Occipital lobe (tissue), 2 donors: ENCODE data around the gene AKAP3. TPM values are rescaled to one million over a fixed set of nuclear protein-coding genes. Genes with fewer than 3 reads are reported as not detected.

ENCODE experiments used
- DNase-seq: peaks from one replicate; lab custom pipeline; 2025; lab: John Stamatoyannopoulos, UW
- total RNA-seq: library from RNA; depleted of rRNA; stranded (reverse); fragments of >200 nt; gene quantifications from one replicate; pipeline ENCODE4 v1.2.3, GENCODE V29; 2014

Gene AKAP3
- total RNA-seq = 2.7 TPM

GRCh38 chr12:4648501-4649357, at the start of gene AKAP3, which contains the start of gene NDUFA9:
TSS of gene AKAP3 (minus strand) at chr12:4649051. CDS start at chr12:4638196, 10,855 bp downstream.
TSS of gene NDUFA9 (plus strand) at chr12:4649114. CDS start at chr12:4649127, 13 bp downstream.
- DNase-seq = peak; percentile 76

DNA sequence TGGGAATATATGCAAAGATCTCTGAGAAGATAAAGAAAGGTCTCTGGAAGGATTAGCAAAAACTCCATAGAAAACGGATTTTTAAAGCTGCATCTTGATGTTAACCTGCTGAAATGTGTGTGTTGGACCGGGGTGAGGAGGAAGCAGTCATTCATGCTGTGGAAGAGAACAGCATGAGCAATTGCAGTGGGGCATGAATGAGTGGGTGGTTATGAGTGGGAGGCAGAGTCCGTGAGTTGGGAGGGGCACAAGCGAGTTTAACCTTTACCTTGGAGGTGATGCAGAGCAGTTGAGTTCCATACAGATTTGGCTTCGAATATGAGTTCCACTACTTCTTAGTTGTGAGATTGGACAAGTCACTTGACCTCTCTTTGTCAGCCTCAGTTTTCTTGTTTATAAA, 41.9 kb upstream of the AKAP3 start:
- no peak for DNase-seq

GRCh38 chr12:4685317-4685716, 36.5 kb upstream of the AKAP3 start:
- no peak for DNase-seq

DNA sequence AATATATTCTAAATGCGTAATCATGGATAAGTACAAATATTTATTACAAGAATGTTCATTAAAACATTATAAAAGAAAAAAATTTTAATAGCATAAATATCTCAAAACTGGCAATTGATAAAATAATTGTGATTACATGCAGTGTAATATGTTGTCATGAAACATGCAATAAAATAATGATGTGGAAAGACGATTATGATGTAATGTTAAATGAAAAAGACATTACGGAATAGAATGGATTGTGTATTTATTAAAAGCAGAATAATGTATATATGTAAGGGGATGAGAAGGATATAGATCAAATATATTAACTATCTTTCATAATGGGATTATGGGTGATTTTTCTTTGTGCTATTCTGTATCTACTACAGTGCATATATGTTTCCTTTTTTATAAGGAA, 32.9 kb upstream of the AKAP3 start:
- DNase-seq = no peak

DNA sequence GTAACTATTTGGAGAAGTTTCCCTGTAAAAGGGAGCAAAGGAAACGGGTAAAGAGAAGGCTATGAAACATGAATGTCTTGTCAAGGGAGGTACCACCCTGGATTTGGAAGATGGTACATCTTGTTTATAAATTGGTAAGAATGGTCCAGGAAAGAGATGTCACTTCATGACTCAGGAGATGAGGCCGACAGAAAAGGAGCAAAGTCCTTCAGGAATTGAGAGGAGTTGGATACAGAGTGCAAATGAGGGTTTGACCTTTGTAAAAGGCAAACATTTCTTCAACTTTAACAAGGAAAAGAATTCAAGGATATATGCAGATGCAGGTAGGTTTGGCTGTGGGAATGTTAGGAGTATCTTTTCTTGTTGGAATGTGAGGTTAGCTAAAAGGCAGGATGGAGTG, 30.9 kb upstream of the AKAP3 start:
- DNase-seq = no peak

- DNase-seq = no peak
Measured at GRCh38 chr12:4665236-4665635, 16.4 kb upstream of the AKAP3 start.

DNA sequence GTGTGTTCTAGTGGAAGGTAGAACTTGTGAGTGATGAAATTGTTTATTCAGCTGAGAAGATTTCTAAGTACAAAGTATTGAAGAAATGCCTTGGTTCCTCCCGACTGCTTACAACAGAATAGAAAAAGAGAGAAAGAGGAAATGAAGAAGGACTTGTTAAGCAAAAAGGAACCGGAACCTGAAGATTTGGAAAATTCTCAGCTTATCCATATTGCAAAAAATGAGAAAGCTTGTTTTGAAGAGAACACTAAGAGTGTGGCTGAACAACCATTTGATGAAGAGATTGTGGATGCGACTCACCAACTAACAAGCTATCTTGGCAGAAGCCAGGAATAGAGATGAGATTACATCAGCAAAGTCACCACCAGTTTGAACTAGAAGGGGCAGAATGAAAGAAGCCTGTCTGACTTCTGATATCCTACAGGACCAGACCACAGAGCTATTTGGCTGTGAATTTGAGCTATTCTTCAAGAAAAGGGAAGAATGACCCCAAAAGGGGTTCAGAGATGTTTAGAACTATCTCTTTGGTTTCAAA, 15.2 kb upstream of the AKAP3 start:
- no peak for DNase-seq

DNA sequence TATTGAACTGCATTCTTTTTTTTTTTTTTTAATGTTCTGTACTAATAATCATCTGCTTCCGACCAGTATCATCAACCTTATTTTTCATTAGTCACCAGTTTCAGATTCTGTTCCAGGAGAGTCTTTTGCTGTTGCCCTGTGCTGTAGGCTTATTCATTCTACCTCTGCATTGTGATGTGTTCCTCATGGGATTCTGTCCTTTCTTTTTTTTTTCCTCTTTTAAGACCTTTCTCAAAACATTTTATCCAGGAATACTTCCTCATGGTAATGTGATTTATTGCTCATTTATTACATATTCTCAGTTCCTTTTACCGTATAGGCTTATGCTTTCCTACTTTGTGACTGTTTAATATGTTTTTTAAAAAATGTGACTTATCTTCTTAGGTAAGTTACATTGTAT, 4.8 kb upstream of the AKAP3 start:
- no peak for DNase-seq

- no peak for DNase-seq
Measured at GRCh38 chr12:4653257-4653656, 4.4 kb upstream of the AKAP3 start.

- DNase-seq = no peak
Measured at GRCh38 chr12:4649358-4649661, 459 bp upstream of the AKAP3 start.

- DNase-seq = no peak
Measured at GRCh38 chr12:4648104-4648500, 749 bp downstream of the AKAP3 start.

- no peak for DNase-seq
Measured at GRCh38 chr12:4645023-4645422, 3.8 kb downstream of the AKAP3 start.

GRCh38 chr12:4643747-4644146, 5.1 kb downstream of the AKAP3 start:
- DNase-seq = no peak

DNA sequence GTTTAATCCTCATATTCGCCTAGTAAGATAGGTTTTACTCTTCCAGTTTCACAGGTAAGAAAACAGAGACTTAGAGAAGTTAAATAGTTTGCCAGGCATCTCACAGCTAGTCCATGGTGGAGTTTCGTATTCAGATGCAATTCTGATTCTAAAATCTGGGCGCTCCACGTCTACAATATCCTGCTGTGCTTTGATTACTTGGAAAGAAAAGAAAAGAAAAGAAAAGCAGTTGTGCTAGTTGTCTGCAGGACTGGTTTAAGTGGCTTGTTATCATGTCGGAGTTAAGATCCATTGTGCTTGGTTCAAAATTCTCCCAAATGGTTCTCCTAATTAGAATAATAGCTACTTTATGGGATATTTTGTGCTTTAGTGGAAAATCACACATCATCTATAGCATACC, 18.6 kb downstream of the AKAP3 start:
- DNase-seq = no peak

DNA sequence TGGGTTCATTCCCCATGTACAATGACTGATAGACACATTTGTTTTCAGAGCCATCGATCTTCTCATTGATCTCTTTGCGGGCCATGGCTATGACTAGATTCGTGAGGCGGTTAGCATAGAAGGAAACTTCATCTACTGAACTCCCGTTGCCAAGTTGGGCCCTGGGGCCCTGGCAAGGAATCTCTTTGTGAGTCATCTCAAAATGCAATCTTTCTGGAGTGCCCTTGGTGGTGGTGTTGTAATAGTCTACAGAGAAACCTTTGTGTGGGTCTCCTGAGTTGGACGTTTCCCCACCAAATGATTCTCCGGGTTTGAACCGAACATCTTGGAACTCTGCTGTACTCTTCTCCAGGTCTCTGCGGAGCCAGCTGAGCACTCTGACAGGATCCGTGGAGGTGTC, 20.4 kb downstream of the AKAP3 start:
- no peak for DNase-seq

DNA sequence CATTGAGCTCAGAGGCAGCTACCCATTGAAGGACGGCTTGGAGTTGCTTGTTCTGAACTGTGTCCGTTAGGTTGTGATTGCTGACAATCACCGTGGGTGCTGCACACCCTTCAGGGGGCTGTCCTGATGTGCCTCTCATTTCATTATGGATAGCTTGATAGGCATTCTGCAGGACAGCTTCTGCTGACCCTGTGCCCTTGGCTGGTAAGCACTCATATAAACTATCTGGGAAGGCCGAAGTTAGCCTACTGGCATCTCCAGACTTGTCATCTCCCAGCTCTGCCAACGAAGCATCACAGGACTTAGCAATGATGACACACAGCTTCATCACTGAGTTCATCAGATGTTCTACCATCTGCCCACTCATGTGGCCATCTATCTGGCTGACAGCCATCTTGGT, 22.3 kb downstream of the AKAP3 start:
- DNase-seq = no peak

DNA sequence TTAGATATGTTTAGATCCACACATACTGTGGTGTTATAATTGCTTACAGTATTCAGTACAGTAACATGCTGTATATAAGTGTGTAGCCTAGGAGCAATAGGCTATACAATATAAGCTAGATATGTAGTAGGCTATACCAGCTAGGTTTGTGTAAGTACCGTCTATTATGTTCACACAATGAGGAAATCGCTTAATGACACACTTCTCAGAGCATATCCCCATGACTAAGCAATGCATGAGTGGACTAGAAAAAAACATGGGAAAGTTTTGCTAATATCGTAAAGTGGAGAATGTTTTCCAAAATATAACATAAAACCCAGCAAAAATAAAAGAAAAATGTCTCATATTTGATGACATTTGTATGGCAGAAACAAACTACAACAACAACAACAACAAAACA, 27.3 kb downstream of the AKAP3 start:
- DNase-seq = no peak

DNA sequence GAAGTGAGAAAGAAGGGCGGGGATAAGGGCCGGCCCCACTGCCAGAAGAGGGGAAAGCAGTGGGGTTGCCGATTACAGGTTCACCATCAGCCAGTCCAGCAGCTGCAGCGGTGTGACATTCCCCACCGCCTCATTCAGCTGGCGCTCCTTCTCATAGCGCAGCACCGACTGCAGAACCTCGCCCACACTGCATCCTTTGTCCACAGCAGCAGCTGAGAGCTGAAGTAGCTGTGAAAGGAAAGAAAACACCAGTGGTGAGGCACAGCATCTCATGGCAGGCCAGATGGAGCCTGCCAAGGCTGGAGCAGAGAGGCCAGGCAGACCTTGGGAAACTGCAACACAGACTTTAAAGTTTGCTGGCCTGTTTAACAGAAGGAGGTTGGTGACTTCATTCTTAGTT, 33.2 kb downstream of the AKAP3 start:
- no peak for DNase-seq

- no peak for DNase-seq
Measured at GRCh38 chr12:4610481-4610880, 38.4 kb downstream of the AKAP3 start.

GRCh38 chr12:4609071-4609470, 39.8 kb downstream of the AKAP3 start:
- DNase-seq = no peak

DNA sequence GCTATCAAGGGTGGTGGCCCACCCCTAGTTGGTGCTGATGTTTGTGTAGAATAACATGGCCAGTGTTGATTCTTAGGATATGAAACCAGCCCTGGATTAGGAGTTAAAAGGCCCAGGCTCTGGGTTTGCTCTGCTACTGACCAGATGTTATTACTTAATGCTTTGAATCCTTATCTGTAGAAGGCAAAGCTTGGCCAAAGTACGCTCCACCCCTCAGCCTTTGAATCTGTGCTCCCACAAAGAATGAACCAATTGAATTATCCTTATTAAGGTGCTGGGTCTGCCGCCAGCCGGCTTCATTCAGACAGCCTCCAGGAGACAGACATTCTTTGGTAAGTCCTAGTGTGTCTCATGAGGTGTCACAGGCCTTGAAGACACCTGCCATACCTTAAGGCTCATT, 41.8 kb downstream of the AKAP3 start:
- DNase-seq = no peak

- DNase-seq = peak; percentile 71
Measured at GRCh38 chr12:4604684-4605193, 44.1 kb downstream of the AKAP3 start.

DNA sequence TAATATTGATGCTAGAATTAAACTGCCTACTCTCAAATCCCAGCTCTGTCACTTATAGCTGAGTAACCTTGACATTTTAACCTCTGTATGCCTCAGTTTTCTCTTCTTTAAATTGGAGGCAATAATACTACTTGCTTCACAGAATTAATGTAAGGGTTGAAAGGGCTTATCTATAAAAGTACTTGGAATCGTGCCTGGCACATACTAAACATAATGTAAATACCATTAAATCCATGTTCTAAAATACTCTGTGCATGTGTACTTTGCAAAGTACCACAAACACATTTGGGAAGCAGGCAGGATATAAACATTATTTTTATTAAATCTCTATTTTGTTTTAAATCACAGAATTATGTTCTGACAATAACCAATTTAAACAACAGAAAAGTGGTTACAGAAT, 44.9 kb downstream of the AKAP3 start:
- no peak for DNase-seq
